CD4-positive, alpha-beta T cell treated with Interleukin-6 at 100 ng/mL for 8 hours (primary cell): ENCODE results near the gene GLI2.

Source experiments
- DNase-seq: peaks from one replicate; pipeline ENCODE4 v3.0.0-alpha.2; 2020; ENCODE audit warnings: mixed read lengths, low spot score

Gene GLI2

DNA sequence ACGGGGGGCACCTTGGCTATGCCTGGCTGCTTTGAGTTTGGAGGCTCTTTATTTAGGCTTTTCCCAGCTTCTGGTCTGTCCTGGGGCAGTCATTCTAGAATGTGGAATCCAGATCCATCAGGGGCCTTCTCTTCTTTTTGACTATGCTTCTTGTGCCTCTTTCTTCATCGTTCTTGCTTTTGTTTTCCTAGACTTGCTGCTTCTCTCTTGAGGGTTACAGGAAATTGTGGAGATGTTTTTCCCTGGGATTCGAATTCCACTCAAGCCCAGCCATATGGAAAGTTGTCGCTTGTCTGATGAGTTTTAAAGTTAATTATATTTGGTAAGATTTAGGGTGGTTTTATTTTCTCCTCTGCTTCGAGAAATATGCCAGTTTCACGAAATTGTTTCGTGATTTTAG is 2.4 kb downstream of the GLI2 start:
- DNase-seq = no peak

DNA sequence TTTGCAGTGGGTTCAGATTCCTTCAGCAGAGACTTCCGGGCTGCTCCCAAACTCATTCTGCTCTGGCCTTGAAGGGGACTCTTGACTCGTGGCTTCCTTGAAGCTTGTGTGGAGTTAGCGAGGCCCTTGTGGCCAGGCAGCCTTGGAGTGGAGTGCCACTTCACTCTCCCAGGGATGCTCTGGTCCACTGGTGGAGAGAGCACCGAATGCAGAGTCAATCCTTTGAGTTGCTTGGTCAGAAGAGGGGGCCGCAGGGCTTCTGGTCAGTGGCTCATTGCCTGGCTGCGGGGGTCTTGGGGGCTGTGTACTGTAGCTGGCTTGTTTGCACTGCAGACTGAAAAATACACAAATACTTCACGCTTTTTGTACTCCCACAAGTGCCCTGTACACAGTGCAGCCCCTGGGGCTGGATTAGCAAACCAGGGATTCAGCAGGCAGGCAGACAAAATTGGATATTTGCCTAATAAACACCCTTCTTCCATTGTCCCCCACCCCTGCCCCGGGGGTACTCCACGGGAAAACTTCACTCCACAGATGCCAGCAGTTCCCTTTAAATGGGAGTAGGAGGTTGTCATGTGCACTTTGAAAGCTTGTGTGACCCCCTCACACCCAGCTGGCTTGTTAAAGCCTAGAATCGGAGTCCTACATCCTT is 3.2 kb downstream of the GLI2 start:
- no peak for DNase-seq

DNA sequence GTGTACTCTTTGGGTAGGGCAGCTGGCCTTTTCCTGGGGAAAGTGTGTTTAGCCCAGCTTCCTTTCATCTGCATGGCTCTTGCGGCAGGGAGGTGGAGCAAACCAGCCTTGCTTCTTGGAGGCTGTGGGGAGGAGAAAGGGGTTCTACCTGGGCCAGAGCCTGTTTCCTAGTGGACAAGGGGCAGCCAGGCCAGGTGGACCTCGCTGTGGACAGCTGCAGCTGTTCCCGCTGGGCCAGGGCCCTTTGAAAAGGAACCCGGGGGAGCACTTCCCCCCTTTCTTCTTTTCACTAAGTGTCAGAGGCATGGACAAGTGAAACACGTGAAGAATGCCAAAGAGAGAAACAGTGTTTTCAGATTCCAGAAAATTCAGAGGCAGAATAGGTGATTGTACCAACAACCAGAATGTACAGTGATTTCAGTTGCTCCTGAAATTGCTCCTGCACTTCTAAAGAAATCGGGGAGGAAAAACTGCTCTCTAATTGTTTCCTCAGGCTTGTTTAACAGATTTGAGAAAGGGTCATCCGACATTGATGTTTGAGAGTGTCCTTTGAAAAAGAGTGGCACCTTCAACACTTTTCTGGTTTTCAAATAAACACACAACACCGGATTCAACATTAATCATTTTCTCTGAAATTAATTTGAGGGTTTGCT is 3.9 kb downstream of the GLI2 start:
- DNase-seq = no peak

DNA sequence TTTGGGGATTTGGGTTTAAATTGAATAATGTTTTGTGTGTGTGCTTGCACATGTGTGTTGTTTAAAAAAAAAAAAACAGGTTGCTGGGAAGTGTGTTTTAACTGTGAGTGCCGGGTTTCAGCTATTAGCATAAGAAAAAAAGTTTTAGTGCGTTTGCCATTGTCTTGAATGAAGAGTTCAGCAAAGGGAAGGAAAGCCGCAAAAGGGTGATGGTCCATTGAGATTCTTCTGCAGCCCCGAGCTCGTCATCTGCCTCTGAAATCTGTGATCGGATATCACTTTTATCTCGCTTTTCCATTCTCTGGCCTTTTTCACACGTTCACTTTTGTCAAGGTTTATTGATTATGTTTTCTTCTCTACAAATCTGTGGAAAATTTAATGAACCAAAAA is 4.7 kb downstream of the GLI2 start:
- DNase-seq = no peak

DNA sequence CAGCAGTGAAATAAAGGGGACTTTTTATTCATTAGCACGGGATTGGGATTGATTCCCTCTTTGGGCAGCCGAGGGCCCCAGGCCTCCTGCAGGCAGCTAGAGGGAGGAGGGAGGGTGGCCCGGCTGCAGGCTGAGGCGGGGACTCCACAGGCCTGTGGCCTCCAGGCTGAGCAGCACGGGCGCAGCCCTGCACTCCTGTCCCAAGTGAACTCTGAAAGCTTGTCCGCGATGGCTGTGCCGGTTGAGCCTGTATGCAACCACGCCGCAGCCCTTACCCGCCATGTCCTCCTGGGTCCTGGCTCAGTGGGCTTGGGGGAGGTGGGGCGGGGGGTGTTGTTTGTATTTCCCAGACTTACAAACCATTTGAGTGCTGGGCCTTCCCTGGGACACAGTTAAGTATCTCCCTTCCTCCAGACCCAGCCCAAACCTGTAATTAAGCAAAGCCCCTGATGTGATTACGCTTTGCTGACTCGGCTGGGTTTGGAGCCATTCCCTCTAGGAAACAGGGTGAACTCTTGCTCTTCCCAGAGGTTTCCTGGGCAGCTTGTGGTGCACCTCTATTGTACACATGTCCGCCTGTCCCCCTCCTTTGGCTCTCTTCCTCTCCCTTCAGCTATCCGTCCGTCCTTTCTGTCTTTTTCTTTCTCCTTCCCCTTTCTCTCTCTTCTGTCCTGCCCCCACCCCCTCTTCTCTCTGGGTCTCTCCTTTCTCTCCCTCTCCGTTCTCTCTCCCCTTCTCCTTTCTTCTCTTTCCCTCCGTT is 5.3 kb downstream of the GLI2 start:
- no peak for DNase-seq

DNA sequence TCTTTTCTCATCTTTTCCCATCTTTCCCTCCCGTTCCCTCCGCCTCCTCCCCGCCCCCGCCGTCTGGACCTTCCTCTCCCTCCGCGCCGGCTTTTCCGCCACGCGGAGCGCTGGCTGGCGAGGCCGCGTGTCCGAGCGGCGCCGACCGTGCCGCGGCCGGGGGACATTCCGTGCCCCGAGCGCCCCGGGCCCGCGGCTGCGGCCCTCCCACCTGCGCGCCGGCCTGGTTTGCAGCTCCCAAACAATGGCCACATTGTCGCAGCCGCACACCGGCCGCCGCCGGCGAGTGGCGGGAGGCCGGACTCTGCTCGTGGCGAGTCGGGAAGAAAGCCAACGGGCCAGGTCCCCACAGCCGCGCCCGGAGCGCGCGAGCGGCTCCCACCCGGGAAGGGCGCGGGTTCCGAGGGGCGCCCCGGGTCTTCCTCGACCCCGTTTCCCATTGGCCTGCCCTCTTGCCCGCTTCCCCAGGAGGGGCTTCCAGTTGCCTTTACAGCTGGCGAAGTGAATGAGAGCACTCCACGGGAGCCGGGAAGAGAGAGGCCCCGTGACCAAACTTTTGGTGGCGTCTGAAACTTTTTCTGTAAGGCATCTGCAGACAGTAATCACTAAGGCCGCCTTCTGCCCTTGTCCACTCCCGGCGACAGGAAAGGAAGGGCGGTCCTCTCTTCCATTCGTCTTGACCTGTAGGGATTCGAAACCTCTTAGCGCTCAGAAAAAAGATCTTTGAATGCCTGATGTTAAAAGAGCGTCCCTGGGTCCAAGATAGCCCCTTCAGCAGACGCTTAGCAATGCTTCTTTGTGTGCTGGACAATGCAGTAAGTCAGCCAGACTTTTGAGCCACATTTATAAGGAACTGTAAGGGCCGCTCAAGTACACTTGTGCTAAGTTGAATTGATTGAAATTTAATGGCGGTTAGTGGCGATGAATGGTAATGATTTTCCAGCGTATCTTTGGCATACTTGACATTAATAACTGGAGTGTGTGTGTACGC is 6.2 kb downstream of the GLI2 start:
- DNase-seq = no peak

DNA sequence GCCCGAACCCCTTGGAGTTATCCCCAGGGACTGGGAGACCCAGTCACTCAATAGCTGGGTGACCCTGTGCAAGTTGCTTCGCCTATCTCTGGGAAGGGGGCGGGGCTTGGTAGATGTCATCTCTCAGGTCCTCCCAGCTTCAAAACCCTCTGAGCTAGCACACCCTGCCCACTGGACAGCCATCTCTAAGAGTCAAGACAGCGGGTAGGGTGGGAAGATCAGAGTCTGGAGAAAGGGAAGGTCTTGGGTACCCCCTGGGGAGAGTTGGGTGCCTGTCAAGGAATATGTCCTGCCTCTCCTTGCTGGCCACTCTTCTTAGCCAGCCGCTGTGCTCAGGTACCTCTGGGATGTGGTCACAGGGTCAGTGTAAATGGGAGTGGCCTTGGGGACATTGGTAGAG is 8.0 kb downstream of the GLI2 start:
- DNase-seq = no peak

DNA sequence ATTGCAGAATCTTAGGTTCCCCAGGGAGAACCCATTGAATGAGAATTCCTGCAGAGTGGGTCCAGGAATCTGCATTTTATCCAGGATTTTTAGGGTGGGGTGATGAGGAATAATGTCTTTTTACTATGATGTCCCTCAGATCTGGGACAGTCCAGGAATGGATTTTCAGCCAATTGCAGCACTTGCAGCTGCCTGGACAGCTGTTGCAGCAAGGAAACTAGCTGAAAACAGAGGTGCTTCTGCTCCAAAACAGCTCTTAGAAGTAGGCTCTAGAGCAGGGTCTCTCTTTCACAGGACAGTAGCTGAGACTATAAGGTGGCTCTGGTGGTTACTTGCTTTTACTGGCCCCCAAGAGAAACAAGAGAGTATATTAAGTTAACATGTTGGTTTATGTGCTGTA is 9.1 kb downstream of the GLI2 start:
- DNase-seq = no peak

DNA sequence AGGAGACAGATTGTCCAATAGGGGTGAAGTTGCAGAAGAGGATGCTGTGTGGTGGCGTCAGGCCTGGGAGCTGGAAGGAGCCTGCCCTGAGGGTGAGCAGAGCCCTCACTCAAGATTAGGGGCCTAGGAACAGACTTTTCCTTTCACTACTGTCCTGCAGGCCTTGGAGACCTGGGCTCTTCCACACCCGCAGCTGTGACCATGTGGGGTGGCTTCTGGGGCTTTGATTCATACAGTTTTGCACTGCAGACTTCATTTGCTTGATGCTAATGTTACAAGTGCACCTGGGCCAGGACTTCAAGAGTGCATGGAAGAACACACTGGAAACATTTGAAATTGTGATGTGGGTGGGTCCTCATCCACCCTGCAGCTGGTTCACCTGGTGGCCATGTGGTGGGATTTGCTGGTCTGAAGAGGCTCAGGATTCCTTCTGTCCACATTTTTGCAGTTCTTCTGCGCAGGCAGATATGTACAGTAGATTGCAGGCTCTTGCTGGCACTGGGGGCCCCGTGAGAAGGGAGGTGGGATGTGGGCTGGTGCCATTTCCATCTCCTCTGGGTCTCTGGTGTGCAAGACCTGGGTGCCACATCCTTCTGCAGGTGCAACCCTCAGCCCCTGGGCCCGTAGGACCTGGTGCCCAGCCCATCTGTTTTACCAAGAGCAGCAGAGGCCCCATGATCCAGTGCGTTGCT is 9.9 kb downstream of the GLI2 start:
- no peak for DNase-seq

DNA sequence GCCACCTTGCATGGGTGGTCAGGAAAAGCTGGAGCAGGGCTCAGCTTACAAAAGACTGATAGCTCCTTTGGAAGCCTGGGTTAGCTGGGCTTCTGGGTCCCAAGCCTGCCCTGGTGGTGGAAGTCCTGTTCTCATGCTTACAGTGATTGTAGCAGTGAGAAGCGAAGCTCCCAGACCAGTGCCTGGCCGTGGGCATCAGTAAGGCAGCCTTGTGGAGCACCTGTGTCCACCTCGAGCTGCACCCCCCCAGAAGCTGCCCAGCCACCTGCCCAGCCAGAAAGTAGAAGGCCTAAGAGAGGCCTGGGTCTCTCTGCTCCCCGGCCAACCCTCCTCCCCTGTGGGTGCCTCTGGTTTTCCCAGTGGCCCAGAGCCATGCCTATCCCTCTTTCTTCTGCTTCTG is 10.5 kb downstream of the GLI2 start:
- DNase-seq = no peak

DNA sequence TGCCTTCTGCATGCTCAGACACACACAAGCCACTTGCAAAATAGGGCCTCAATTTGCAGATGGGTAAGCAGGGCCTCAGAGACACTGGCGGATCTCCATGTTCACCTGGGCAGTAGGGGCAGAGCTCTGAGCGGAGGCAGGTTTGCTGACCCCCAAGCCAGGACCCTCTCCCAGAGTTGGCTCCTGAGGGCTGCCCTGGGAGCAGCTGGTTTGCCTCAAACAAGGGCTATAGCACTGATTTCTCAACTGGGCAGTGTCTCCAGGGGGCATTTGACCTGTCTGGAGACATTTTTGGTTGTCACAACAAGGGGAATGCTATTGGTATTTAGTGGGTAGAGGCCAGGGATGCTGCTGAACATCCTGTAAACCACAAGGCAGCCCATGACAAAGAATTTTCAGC is 11.6 kb downstream of the GLI2 start:
- no peak for DNase-seq

DNA sequence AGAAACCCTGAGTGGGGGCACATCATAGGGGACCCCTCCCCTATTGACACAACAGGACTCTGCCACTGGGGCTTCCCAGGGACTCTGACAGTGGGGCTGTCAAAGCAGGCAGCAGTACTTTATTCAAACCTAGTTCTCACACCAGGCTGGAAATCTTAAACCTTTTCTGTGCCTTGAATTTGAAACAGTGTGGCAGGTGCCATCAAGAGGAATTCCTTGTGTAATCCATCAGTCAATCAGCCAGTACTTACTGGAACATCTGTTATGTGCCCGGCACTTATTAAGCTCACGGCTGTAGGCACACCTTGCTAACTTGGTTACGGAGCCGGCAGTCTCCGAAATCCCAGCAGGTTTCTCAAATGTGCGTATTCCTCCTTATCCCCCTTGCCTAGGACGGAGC is 12.0 kb downstream of the GLI2 start:
- no peak for DNase-seq

DNA sequence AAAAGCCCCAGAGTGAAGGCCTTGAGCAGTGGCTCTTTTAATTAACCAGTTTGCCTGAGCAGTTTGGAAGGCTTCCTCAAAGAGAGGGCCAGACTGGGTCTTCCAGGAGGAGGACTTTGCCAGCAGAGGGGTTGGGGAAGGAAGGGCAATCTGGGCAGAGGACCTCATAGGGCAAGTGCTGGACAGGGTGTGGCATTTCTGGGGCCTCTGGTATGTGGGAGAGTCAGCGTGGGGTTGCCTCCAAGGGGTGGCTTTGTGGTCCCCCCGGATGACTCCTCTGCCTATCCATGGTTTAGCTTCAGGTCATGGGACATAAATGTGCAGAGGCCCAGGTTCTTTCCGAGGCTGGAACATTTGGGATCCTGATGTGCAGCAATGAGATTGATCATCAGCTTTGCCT is 12.6 kb downstream of the GLI2 start:
- DNase-seq = no peak

DNA sequence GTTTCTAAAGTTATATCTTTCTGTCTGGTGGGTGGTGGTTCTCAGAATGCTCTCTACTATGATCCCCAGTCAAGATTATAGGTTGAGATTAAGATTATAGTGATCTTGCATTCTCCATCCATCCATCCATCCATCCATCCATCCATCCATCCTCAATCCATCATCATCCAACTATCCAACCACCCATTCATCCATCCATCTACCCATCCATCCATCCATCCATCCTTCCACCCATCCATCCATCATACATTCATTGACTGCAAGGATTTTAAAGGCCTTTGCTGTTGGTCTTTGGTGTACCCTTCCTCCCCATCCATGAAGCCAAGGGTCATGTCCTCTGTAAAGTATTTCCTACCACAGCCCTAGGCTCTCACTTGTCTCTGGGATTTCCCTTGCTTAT is 13.1 kb downstream of the GLI2 start:
- DNase-seq = no peak

DNA sequence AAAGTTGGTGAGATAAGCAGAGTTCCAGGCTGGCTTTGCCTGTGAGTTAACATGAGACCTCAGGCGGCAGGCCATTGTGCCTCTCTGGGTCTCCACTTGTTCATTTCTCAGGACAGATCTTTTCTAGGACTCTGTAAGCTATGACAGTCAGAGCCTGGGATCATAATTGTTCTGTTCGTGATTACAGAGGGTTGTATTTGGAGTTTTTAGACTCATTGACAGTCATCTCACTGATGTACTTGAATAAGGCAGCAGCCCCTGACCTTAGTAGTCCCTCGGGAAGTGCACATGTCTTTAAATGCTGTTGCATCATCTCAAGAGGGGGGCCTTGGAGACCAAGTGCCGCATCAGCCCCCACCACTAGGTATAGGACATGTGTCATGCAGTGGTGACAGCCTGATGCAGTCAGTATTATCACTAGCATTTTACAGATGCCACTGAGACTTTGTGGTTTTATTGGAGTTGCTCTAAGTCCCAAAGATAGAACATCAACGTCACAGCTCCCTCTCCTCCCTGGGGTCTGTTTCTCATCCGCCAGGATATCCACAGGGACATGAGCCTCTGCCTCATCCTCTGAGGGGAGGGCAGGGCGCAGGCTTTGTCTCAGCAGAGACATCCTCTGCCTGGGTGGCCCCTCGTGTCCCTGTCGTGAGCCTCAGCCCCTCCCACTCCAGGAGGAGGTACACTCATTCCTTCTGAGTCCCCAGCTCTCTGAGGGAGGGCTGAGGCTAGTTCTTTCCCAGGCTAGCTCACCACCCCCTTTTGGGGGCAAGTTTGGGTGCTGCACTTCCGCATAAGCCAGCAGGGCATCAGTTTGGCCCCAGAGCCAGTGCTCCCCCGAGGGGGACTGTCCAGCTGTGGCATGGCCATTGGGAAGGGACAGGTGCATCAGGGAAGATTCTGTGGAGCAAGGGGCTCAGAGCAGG is 14.1 kb downstream of the GLI2 start:
- DNase-seq = no peak

DNA sequence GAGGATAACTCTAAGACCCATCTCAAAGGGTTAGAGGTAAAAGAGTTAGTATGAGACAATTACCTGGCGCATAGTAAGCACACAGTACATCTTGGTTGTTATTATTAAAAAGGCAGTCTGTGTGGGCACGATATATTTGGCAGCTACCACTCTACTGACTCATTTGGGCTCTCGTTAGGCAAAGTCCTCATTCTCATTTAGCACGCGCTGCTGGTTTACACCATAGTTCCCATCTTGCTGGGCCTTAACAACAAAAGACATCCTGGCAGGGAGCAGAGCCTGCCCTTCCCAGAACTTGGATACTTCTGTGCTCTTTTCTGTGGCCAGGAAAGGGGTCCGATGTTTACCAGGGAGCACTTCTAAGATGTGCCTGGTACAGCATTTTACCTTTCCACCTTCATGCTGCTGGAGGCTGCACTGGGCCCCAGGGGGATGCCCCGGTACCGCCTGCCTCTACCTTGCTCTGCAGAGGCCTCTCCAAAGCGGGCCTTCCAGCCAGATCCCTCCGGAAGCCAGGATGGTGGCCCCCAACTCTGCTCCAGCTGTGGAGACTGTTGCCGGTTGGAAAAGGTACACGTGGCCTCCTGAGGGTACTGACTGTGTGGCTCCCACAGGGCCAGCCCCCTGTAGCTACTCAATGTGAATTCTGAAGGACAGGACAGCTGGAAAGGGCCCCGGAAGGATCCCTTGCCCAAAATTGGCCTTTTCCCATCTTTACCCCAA is 15.0 kb downstream of the GLI2 start:
- no peak for DNase-seq

DNA sequence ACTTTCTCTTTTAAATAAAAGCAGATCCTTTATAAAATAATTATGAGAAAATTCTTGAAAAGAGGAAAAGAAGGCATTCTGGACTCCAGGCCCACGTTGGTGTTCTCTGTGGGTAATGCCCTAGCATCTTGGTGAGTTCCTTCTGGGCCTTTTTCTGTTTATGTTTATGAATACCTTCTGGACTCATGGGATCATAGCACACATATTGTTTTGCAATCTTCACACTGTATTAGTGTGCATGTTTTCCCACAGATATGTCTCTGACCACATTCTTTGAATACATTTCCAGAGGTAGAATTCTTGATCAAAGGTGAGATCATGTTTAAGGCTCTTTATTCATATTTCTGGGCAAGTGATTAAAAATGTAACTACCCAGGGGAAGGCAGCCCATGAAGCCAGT is 15.9 kb downstream of the GLI2 start:
- DNase-seq = no peak

DNA sequence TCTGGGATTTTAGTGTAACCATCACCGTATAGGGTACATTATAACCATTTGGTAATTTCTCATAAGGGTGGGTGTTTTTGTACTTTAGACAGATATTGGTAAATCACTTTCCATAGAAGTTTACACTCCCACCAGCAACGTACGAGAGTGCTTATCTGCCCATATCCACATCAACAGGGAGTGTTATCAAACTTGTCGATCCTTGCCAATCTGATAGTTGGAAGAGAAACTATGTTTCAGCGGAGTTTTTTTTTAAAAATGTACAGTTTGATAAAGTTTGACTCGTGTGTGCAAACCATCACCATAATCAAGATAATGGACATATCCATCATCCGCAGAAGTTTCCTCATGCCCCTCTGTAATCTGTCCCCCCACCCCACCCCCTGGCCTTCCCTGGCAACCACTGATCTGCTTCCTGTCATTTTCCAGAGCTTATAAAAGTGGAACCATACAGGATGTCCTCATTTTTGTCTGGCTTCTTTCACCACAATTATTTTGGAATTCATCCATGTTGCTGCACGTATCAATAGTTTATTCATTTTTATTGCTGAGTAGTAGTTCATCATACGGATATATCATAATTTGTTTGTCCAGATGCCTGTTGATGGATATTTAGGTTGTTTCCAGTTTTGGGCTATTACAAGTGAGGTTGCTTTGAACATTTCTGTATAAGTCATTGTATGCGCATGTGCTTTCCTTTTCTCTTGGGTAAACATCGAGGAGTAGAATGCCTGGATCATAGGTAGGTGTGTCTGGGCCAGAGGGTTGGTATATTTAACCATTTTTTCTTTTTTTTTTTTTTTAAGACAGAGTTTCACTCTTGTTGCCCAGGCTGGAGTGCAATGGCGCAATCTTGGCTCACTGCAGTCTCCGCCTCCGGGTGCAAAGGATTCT is 18.6 kb downstream of the GLI2 start:
- DNase-seq = no peak
